Measurements from ENCODE around the gene SLC25A11.

SLC25A11 gene

DNA sequence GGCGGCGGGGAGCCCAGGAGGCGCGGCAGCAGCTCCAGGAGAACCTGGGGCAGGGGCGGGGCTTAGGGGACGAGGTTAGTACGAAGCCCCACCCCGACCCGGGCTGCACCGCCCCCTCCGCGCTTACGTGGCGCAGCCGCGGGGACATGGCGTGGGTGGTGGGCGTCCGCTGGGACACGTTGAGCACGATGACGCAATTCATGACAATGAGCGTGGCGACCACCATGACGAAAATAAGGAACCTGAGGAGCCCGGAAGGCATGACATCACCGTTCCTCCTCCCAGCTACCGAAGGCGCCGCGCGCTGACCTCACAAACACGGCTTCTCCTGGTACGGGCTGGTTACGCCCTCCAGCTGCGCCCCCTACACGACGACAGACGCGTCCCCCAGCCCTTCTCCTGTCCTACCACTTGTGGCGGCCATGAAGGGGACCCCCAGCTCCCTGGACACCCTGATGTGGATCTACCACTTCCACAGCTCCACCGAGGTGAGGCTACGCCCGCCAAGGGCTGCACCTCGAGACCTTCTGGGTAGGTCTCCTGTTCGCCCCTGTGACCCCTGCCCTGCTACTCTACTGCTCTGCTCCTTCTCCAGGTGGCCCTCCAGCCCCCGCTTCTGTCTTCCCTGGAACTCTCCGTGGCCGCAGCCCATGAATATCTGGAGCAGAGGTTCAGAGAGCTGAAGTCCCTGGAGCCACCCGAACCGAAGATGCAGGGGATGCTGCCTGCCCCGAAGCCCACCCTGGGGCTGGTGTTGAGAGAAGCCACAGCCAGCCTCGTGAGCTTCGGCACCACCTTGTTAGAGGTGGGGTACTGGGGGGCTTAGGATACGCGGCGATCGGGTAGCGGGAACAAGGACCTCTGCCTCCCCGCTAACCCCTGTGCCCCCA, 40.3 kb downstream of the SLC25A11 start, which contains the start of gene C17orf107:
C17orf107 (plus strand) TSS at position 196 of the 890 bp plus-strand sequence; CDS start at position 423, 227 bp downstream.
- H3K27me3 ChIP-seq = peaks cover 57% of the 10 kb centered on the region
- H3K27ac ChIP-seq = peak within 1 kb of the TSS; percentile 95
- H3K4me1 ChIP-seq (ENCODE audit: control insufficient read depth in 1 of 2, insufficient read depth in 1 of 2, low read depth in 1 of 2, low read length in 1 of 2) = peaks cover 37 to 49% of the 10 kb centered on the region in 2 experiments
- TF ChIP-seq, protein P1, sequence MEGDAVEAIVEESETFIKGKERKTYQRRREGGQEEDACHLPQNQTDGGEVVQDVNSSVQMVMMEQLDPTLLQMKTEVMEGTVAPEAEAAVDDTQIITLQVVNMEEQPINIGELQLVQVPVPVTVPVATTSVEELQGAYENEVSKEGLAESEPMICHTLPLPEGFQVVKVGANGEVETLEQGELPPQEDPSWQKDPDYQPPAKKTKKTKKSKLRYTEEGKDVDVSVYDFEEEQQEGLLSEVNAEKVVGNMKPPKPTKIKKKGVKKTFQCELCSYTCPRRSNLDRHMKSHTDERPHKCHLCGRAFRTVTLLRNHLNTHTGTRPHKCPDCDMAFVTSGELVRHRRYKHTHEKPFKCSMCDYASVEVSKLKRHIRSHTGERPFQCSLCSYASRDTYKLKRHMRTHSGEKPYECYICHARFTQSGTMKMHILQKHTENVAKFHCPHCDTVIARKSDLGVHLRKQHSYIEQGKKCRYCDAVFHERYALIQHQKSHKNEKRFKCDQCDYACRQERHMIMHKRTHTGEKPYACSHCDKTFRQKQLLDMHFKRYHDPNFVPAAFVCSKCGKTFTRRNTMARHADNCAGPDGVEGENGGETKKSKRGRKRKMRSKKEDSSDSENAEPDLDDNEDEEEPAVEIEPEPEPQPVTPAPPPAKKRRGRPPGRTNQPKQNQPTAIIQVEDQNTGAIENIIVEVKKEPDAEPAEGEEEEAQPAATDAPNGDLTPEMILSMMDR (IDR thresholded peaks at IDR 0.05) = peak; percentile 29
- H3K4me3 ChIP-seq (ENCODE audit: low read depth in 1 of 2, low read length in 1 of 2) = peak within 1 kb of the TSS; percentile 63 to 86
- H3K9me3 ChIP-seq = no peaks in the 10 kb centered on the region
- peaks cover 32% of the 10 kb centered on the region for H3K36me3 ChIP-seq

DNA sequence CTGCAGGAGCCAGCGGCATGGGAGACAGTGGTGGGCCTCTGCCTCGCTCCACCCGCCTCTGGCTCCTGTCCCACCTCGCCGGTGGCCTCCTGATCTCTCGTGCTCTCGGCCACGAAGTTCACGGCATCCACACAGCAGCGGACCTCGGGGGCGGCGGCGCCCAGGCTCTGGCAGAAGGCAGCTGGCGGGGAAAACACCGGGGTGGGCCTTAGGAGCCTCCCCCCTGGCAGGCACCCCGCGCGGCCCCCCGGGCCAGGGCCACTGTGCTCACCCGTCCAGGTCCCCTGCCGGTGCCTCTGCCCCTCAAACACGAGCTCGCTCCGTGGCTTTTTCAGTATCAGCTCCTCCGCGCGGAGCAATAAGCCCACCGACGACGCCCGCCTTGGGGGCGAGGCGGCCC, 40.9 kb downstream of the SLC25A11 start:
- H3K27me3 ChIP-seq = peaks cover 50% of the 10 kb centered on the region
- H3K4me3 ChIP-seq (ENCODE audit: low read depth in 1 of 2, low read length in 1 of 2) = peak overlapping the region; percentile 63 to 86
- H3K27ac ChIP-seq = peak overlapping the region; percentile 95
- TF ChIP-seq, protein P1 (IDR thresholded peaks at IDR 0.05) = no peak
- no peaks in the 10 kb centered on the region for H3K9me3 ChIP-seq
- H3K36me3 ChIP-seq = peaks cover 39% of the 10 kb centered on the region
- peaks cover 37 to 49% of the 10 kb centered on the region in 2 experiments for H3K4me1 ChIP-seq (ENCODE audit: control insufficient read depth in 1 of 2, insufficient read depth in 1 of 2, low read depth in 1 of 2, low read length in 1 of 2)

DNA sequence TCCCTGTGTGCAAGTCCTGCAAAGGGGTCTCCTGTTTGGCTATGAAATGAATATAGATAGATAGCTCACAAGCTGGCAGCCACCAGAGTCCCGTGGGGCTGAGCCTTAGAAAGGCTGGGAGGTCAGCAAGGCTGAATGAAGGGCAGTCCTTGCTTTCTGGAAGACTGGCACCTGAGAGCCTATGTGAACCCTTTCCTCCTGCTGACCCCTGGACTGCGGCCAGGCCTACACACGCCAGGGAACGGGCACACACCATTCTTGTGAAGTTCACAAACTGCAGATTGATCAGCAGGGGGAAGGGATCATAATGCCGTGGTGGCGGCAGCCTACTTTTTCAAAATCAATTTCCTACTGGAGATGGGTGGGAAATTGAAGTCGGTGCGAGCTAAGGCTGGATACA, 41.5 kb downstream of the SLC25A11 start:
- Histone ChIP-seq H3K9me3 (no peaks in the 10 kb centered on the region), H3K27ac (peak overlapping the region; percentile 95), H3K27me3 (peaks cover 48% of the 10 kb centered on the region), H3K4me3 (ENCODE audit: low read depth in 1 of 2, low read length in 1 of 2) (peak overlapping the region; percentile 63 to 86), H3K36me3 (peaks cover 45% of the 10 kb centered on the region), H3K4me1 (ENCODE audit: control insufficient read depth in 1 of 2, insufficient read depth in 1 of 2, low read depth in 1 of 2, low read length in 1 of 2) (peaks cover 37 to 46% of the 10 kb centered on the region in 2 experiments)
- TF ChIP-seq, protein P1 (IDR thresholded peaks at IDR 0.05) = no peak

DNA sequence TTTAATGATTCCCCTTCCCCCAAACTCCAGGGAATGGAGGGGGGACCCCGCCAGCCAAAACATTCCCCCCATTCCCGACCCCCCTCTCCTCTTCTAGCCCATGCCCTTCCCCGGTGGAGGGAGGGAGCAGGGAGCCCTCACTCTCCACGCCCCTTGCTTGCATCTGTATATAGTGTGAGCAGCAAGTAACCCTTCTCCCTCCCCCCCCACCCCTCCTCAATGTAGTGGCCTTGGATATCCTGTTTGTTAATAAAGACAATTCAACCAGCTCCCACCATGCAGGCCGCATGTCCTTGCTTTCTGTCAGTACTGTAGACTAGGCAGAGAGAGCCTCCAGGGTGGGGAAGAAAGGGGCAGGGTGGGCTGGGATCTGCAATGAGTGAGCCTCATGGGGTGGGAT, 42.1 kb downstream of the SLC25A11 start:
- Histone ChIP-seq H3K4me3 (ENCODE audit: low read depth in 1 of 2, low read length in 1 of 2) (no peak overlapping the region), H3K36me3 (peaks cover 50% of the 10 kb centered on the region), H3K27ac (peak overlapping the region; percentile 95), H3K27me3 (peaks cover 43% of the 10 kb centered on the region), H3K4me1 (ENCODE audit: control insufficient read depth in 1 of 2, insufficient read depth in 1 of 2, low read depth in 1 of 2, low read length in 1 of 2) (peaks cover 33 to 40% of the 10 kb centered on the region in 2 experiments), H3K9me3 (no peaks in the 10 kb centered on the region)
- TF ChIP-seq, protein P1 (IDR thresholded peaks at IDR 0.05) = no peak

DNA sequence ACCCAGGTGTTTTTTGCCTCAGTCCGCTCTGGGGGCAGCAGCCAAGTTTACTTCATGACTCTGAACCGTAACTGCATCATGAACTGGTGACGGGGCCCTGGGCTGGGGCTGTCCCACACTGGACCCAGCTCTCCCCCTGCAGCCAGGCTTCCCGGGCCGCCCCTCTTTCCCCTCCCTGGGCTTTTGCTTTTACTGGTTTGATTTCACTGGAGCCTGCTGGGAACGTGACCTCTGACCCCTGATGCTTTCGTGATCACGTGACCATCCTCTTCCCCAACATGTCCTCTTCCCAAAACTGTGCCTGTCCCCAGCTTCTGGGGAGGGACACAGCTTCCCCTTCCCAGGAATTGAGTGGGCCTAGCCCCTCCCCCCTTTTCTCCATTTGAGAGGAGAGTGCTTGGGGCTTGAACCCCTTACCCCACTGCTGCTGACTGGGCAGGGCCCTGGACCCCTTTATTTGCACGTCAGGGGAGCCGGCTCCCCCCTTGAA, 42.6 kb downstream of the SLC25A11 start:
- no peak overlapping the region for H3K27ac ChIP-seq
- peaks cover 37% of the 10 kb centered on the region for H3K27me3 ChIP-seq
- H3K36me3 ChIP-seq = peaks cover 56% of the 10 kb centered on the region
- peaks cover 28 to 35% of the 10 kb centered on the region in 2 experiments for H3K4me1 ChIP-seq (ENCODE audit: control insufficient read depth in 1 of 2, insufficient read depth in 1 of 2, low read depth in 1 of 2, low read length in 1 of 2)
- TF ChIP-seq, protein P1 (IDR thresholded peaks at IDR 0.05) = no peak
- no peaks in the 10 kb centered on the region for H3K9me3 ChIP-seq
- no peak overlapping the region for H3K4me3 ChIP-seq (ENCODE audit: low read depth in 1 of 2, low read length in 1 of 2)

All from neutrophil (primary cell).